ENCODE data around the gene RHOB. TPM values are rescaled to one million over a fixed set of nuclear protein-coding genes. Genes with fewer than 3 reads are reported as not detected.

RHOB gene
- total and polyA plus RNA-seq, 2 of the 13 experiments (the other 11 are each of a cell fraction or from before 2014, with no cell fraction given): 192 to 268 TPM

DNA sequence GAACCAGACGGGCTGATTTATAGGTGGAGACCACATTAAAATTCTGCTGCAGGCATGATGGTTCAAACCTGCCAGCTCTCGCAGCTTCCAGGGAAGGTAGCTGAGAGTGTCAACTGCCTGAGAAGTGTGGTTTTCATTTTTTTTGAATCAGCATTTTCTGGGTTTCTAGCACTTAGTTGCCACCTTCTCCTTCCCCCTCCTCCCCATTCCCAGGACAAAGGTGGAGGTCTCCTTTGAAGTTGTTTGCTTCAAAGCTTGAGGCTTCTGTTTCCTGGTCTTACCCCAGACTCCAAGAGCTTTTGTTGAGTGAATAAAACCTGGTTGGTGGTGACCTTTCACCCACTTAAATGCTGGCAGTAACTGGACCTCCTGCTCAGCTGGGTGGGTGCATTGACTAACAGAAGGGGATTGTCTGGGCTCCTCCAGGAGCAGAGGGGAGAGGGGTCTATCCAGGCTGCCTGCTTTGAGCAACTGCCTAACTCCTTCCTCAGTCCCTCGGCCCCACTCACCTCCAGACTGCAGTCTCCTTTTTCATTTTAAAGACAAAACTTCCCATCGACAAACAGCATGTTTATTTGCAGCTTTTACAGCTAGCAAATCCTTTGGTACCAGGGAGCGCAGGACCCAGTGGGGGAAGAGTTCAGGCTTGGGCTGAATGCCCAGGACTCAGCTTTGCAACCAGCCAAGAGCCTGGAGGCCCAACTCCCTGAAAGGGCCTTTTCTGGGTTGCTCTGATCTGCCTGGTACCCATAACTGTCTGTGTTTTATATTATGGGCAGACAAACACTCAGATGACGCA lies 3.5 kb downstream of the RHOB start (continued):
- TF ChIP-seq, protein P1, sequence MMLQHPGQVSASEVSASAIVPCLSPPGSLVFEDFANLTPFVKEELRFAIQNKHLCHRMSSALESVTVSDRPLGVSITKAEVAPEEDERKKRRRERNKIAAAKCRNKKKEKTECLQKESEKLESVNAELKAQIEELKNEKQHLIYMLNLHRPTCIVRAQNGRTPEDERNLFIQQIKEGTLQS (CRISPR knock-in tag; IDR thresholded peaks at IDR 0.05): no peak
- no peak; the same call in none of the 2 replicates for TF ChIP-seq ARNT2 (CRISPR knock-in tag; IDR thresholded peaks at IDR 0.05; ENCODE audit: low read depth)
- no peak for TF ChIP-seq ZNF251 (CRISPR knock-in tag; IDR thresholded peaks at IDR 0.05)
- peak; percentile 37; the same call in 1 of the 2 replicates for TF ChIP-seq NFKBIZ (CRISPR knock-in tag; IDR thresholded peaks at IDR 0.05)
- TF ChIP-seq ZBTB7B (CRISPR knock-in tag; IDR thresholded peaks at IDR 0.05): peak; percentile 86; the same call in 1 of the 2 replicates
- TF ChIP-seq ZNF460 (CRISPR knock-in tag; IDR thresholded peaks at IDR 0.05; ENCODE audit: borderline replicate concordance): no peak
- no peak for TF ChIP-seq SOX13 (IDR thresholded peaks at IDR 0.05)
- peak in 1 of 2 experiments; percentile 84; a peak in 3 of 4 replicates for TF ChIP-seq SOX13 (CRISPR knock-in tag; conservative IDR thresholded peaks at IDR 0.05 in 1 of 2, IDR thresholded peaks at IDR 0.05 in 1 of 2)
- peak; percentile 47; the same call in 1 of the 2 replicates for TF ChIP-seq MYC (CRISPR knock-in tag; IDR thresholded peaks at IDR 0.05; ENCODE audit: borderline replicate concordance)
- TF ChIP-seq ZNF34 (CRISPR knock-in tag; IDR thresholded peaks at IDR 0.05; ENCODE audit: borderline replicate concordance): peak; percentile 21; the same call in 1 of the 2 replicates
- 0 out of 2 replicates have a peak, but pooled peaks have one; percentile 43 for TF ChIP-seq THYN1 (CRISPR knock-in tag; IDR thresholded peaks at IDR 0.05; ENCODE audit: borderline replicate concordance, low read depth)
- no peak for TF ChIP-seq ZNF746 (CRISPR knock-in tag; IDR thresholded peaks at IDR 0.05)
- TF ChIP-seq PCBP2 (optimal IDR thresholded peaks at IDR 0.05; ENCODE audit: low read depth, low read length, poor library complexity, severe bottlenecking): no peak
- TF ChIP-seq KDM3A (CRISPR knock-in tag; IDR thresholded peaks at IDR 0.05; ENCODE audit: low read depth): 0 out of 2 replicates have a peak, but pooled peaks have one; percentile 38
- TF ChIP-seq ZMYM2 (CRISPR knock-in tag; IDR thresholded peaks at IDR 0.05): peak; percentile 16; the same call in 1 of the 2 replicates
- TF ChIP-seq STAT5B (CRISPR knock-in tag; IDR thresholded peaks at IDR 0.05): no peak
- TF ChIP-seq ZC3H4 (CRISPR knock-in tag; IDR thresholded peaks at IDR 0.05; ENCODE audit: borderline replicate concordance): peak; percentile 21; the same call in 1 of the 2 replicates
- no peak for TF ChIP-seq HNF1A (IDR thresholded peaks at IDR 0.05; ENCODE audit: low read depth)
- TF ChIP-seq HNF1A (CRISPR knock-in tag; IDR thresholded peaks at IDR 0.05; ENCODE audit: borderline replicate concordance): no peak
- TF ChIP-seq, protein P2, sequence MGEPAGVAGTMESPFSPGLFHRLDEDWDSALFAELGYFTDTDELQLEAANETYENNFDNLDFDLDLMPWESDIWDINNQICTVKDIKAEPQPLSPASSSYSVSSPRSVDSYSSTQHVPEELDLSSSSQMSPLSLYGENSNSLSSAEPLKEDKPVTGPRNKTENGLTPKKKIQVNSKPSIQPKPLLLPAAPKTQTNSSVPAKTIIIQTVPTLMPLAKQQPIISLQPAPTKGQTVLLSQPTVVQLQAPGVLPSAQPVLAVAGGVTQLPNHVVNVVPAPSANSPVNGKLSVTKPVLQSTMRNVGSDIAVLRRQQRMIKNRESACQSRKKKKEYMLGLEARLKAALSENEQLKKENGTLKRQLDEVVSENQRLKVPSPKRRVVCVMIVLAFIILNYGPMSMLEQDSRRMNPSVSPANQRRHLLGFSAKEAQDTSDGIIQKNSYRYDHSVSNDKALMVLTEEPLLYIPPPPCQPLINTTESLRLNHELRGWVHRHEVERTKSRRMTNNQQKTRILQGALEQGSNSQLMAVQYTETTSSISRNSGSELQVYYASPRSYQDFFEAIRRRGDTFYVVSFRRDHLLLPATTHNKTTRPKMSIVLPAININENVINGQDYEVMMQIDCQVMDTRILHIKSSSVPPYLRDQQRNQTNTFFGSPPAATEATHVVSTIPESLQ (CRISPR knock-in tag; conservative IDR thresholded peaks at IDR 0.05): no peak
- peak; percentile 86; the same call in 1 of the 2 replicates for TF ChIP-seq SALL2 (CRISPR knock-in tag; IDR thresholded peaks at IDR 0.05)
- TF ChIP-seq SNRNP70 (IDR thresholded peaks at IDR 0.05; ENCODE audit: low read depth, low read length): no peak
- TF ChIP-seq PCBP1 (IDR thresholded peaks at IDR 0.05; ENCODE audit: borderline replicate concordance, low read depth, low read length): no peak
